Breast epithelium (tissue), 4 donors: ENCODE data around the gene NR4A3. TPM values are rescaled to one million over a fixed set of nuclear protein-coding genes. Genes with fewer than 3 reads are reported as not detected.

ENCODE experiments used
- DNase-seq, 2 donors: peaks; one replicate each; pipeline ENCODE4 v3.0.0-alpha.2; 2019; ENCODE audit warnings: low spot score in 2 of 2
- H3K27ac ChIP-seq, 2 donors: fragments of 200-600 bp; sonication (generic) in 1 of 2; one replicate each; pipeline ENCODE4 v1.5.1; 2016 to 2019; ENCODE audit warnings: mild to moderate bottlenecking in 1 of 2
- H3K27me3 ChIP-seq, 2 donors: fragments of 200-600 bp; sonication (generic) in 1 of 2; one replicate each; pipeline versions ENCODE4 v1.5.1 to v1.6.0; 2017 to 2019; ENCODE audit warnings: control low read depth in 1 of 2, mild to moderate bottlenecking in 1 of 2
- H3K36me3 ChIP-seq: fragments of 200-600 bp; one replicate; pipeline ENCODE4 v1.5.1; 2019
- H3K4me1 ChIP-seq, 2 donors: fragments of 200-600 bp; sonication (generic); one replicate each; pipeline ENCODE4 v1.5.1; 2016 to 2019; ENCODE audit warnings: control low read depth in 1 of 2
- H3K4me3 ChIP-seq, 3 donors: fragments of 200-600 bp; sonication (generic); 1 replicate in 2 of 3; 2 replicates in 1 of 3; pipeline ENCODE4 v1.5.1; 2016 to 2019; ENCODE audit warnings: mild to moderate bottlenecking in 3 of 3, moderate library complexity in 2 of 3
- H3K9me3 ChIP-seq, 2 donors: fragments of 200-600 bp; sonication (generic) in 1 of 2; one replicate each; pipeline ENCODE4 v1.5.1; 2016 to 2019; ENCODE audit warnings: control low read depth in 1 of 2
- POLR2A ChIP-seq: fragments of 450-650 bp; IDR thresholded peaks from one replicate; pipeline ENCODE4 v1.6.1; 2016; ENCODE audit warnings: antibody characterized with exemption, mild to moderate bottlenecking, moderate library complexity
- POLR2AphosphoS5 ChIP-seq, 3 donors: sonication (generic); formaldehyde crosslinking; IDR thresholded peaks; one replicate each; pipeline ENCODE4 v1.6.1; 2017; ENCODE audit warnings: antibody characterized with exemption in 3 of 3
- intact Hi-C: fragments of 100-400 bp; cut with DNase I; formaldehyde crosslinking; loops from one replicate; pipeline ENCODE4 v1.15.1; 2023; ENCODE audit warnings: low total_unique reads
- total RNA-seq, 3 donors: library from RNA; depleted of rRNA; stranded (reverse); fragments of >200 nt; gene quantifications; one replicate each; pipeline ENCODE4 v1.1.0, GENCODE V29; 2016
- TF ChIP-seq, protein P1 (sequence below), 3 donors: fragments of 450-650 bp; IDR thresholded peaks; one replicate each; pipeline ENCODE4 v1.5.1; 2016 to 2017; ENCODE audit warnings: antibody characterized with exemption in 3 of 3, mild to moderate bottlenecking in 3 of 3, moderate library complexity in 3 of 3

NR4A3 gene
- total RNA-seq, 3 donors from 2014 or later: 1.3 to 34.1 (median 4.9) TPM

DNA sequence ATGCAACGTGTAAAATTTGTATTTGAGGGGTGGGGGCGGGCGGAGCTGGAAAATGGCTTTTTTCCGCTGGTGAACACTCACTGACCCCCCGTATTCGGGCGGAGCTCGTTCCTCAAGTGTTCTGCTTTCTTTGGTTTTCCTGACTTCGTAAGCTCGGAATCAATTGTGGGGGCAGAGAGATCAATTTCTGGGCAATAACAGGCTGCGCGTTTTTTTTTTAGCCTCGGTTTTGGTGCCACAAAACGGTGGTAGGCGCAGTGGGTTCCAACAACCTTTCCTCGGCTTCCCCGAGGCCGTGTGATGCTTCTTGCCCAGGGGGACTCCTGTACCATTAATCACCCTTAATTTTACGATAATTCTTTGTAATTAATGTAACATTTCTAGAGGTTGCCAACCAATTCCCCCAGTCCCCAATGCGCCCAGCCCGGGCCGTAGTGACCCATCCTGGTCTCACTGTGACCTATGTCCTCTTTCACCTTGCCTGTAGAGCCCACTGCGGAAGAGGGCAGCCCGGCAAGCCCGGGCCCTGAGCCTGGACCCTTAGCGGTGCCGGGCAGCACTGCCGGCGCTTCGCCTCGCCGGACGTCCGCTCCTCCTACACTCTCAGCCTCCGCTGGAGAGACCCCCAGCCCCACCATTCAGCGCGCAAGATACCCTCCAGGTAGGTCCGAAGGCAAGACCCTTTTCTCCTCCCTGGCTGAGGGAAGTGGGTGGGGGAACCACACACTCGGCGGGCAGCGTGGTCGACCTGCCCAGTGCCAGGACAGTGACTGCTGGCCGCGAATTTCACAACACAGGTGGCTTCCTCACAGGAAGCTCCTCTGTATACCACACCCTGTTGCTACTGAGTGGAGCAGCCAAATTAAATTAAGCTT is 3.7 kb downstream of the NR4A3 start:
- Histone ChIP-seq H3K27me3 (peaks cover 0 to 30% of the 10 kb centered on the region in 2 donors), H3K4me1 (peaks cover 0 to 5% of the 10 kb centered on the region in 2 donors)
- TF ChIP-seq POLR2AphosphoS5 (IDR thresholded peaks at IDR 0.05): no peak
- TF ChIP-seq, protein P1, sequence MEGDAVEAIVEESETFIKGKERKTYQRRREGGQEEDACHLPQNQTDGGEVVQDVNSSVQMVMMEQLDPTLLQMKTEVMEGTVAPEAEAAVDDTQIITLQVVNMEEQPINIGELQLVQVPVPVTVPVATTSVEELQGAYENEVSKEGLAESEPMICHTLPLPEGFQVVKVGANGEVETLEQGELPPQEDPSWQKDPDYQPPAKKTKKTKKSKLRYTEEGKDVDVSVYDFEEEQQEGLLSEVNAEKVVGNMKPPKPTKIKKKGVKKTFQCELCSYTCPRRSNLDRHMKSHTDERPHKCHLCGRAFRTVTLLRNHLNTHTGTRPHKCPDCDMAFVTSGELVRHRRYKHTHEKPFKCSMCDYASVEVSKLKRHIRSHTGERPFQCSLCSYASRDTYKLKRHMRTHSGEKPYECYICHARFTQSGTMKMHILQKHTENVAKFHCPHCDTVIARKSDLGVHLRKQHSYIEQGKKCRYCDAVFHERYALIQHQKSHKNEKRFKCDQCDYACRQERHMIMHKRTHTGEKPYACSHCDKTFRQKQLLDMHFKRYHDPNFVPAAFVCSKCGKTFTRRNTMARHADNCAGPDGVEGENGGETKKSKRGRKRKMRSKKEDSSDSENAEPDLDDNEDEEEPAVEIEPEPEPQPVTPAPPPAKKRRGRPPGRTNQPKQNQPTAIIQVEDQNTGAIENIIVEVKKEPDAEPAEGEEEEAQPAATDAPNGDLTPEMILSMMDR (IDR thresholded peaks at IDR 0.05): no peak
- no peak for TF ChIP-seq POLR2A

DNA sequence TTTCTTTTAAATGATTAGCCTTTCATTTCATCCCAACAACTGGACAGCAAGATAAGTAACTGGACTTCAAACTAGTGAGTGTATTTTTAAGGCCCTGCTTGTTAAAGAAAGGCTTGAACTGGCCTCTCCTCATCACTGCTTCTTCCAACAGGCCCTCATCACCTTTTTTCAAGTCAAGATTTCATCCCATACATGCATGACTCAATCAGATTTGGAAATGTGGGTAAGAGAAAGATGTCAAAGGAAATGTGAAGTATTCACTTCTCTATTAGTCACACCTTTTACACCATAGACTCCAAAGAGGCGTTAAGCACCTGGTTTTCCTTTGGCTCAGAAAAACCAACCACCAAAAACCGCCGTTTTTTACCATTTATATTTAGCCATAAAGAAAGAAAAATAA is 4.9 kb downstream of the NR4A3 start:
- no peak overlapping the region for H3K4me3 ChIP-seq
- H3K27me3 ChIP-seq: peaks cover 0 to 30% of the 10 kb centered on the region in 2 donors
- H3K4me1 ChIP-seq: peaks cover 0 to 5% of the 10 kb centered on the region in 2 donors
- intact Hi-C loops: no loop called here
- no peaks in the 10 kb centered on the region for H3K36me3 ChIP-seq
- TF ChIP-seq POLR2A (no peak), POLR2AphosphoS5 (IDR thresholded peaks at IDR 0.05) (no peak)
- TF ChIP-seq, protein P1 (IDR thresholded peaks at IDR 0.05): no peak
- H3K27ac ChIP-seq: no peak overlapping the region
- DNase-seq: no peak
- no peaks in the 10 kb centered on the region for H3K9me3 ChIP-seq

More for the DNA sequence above, 3.7 kb downstream of the NR4A3 start:
- DNase-seq: no peak
- Histone ChIP-seq H3K4me3 (peak overlapping the region in 2 of 3 donors; percentile 91 to 96), H3K36me3 (no peaks in the 10 kb centered on the region), H3K27ac (no peak overlapping the region), H3K9me3 (no peaks in the 10 kb centered on the region)
- intact Hi-C loops: no loop called here

DNA sequence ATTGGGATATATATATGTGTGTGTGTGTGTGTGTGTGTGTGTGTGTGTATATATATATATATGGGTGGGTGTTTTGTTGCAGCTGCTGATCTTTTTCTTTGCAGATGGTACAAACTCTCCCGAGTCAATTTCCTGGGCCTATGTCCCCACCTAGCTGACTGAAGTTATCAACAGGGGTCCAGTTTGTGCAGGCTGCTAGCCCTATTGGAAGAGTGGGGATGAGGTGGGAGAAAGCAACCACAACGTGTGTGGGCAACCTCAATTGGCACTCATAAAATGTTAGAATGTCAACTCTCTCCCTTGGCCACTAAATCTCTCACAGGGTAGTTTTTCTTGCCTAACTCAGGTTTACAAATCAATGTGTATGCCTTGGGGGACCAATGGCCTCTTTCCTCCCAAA is 5.6 kb downstream of the NR4A3 start:
- H3K36me3 ChIP-seq: no peaks in the 10 kb centered on the region
- TF ChIP-seq POLR2AphosphoS5 (IDR thresholded peaks at IDR 0.05) (no peak), POLR2A (no peak)
- TF ChIP-seq, protein P1 (IDR thresholded peaks at IDR 0.05): no peak
- intact Hi-C loops: no loop called here

DNA sequence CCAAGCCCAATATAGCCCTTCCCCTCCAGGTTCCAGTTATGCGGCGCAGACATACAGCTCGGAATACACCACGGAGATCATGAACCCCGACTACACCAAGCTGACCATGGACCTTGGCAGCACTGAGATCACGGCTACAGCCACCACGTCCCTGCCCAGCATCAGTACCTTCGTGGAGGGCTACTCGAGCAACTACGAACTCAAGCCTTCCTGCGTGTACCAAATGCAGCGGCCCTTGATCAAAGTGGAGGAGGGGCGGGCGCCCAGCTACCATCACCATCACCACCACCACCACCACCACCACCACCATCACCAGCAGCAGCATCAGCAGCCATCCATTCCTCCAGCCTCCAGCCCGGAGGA is 6.3 kb downstream of the NR4A3 start:
- peaks cover 0 to 30% of the 10 kb centered on the region in 2 donors for H3K27me3 ChIP-seq

More for the DNA sequence above, 5.6 kb downstream of the NR4A3 start:
- Histone ChIP-seq H3K4me1 (peaks cover 0 to 5% of the 10 kb centered on the region in 2 donors), H3K9me3 (no peaks in the 10 kb centered on the region), H3K4me3 (no peak overlapping the region), H3K27ac (no peak overlapping the region), H3K27me3 (peaks cover 0 to 30% of the 10 kb centered on the region in 2 donors)
- DNase-seq: no peak

More for the DNA sequence above, 6.3 kb downstream of the NR4A3 start:
- TF ChIP-seq, protein P1 (IDR thresholded peaks at IDR 0.05): no peak
- no peak for TF ChIP-seq POLR2A
- TF ChIP-seq POLR2AphosphoS5 (IDR thresholded peaks at IDR 0.05): no peak
- DNase-seq: no peak
- H3K4me1 ChIP-seq: peaks cover 0 to 5% of the 10 kb centered on the region in 2 donors
- H3K27ac ChIP-seq: no peak overlapping the region
- intact Hi-C loops: no loop called here
- H3K4me3 ChIP-seq: peak overlapping the region in 1 of 3 donors; percentile 53
- no peaks in the 10 kb centered on the region for H3K36me3 ChIP-seq
- no peaks in the 10 kb centered on the region for H3K9me3 ChIP-seq
